LNCAP (cell line): ENCODE measurements around the gene BEAN1.

Experiments
- TF ChIP-seq, protein P1 (sequence below): fragments of 450-650 bp; IDR thresholded peaks from 2 replicates; pipeline ENCODE4 v1.5.1; 2017; ENCODE audit warnings: mild to moderate bottlenecking

Gene BEAN1

DNA sequence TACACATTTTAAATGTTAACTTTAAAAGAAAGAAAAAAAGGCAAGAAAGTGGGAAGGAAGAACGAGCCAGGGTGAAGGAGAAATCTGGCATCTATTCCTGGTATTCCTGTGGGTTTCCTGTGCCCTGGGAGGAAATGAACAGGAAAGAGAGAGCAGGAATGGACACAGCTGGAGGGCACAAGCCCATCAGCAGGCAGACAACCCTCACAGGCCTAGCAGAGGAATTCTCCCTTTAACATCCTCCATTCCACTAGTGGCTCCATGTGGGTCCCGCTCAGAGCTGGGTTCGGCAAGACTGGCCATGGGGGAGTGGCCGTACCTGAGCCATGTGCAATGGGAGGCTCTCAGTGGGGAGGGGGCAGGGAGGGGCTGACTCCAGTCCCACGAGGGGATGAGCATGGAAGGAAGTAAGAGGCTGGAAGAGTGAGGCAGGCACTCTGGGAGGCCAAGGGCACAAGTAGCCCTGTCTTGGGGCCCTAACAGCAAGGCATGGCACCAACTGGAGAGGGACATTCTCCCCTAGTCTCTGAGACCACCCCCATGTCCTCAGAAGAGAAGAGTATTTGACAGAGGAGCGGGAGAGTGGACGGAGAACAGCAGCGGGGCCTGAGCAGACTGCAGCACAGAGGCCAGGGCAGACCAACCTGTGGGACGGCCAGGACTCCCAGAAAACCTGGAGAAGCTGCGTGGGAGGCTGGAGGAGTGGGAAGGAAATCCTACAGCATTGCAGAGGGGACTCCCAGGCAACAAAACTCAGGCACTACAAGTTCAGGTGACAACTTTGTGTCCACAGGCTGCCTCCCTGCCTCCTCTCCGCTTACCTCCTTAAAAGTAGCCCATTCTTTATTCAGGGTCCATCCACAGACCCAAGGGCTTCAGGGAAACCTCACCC is 92.6 kb downstream of the BEAN1 start:
- TF ChIP-seq, protein P1, sequence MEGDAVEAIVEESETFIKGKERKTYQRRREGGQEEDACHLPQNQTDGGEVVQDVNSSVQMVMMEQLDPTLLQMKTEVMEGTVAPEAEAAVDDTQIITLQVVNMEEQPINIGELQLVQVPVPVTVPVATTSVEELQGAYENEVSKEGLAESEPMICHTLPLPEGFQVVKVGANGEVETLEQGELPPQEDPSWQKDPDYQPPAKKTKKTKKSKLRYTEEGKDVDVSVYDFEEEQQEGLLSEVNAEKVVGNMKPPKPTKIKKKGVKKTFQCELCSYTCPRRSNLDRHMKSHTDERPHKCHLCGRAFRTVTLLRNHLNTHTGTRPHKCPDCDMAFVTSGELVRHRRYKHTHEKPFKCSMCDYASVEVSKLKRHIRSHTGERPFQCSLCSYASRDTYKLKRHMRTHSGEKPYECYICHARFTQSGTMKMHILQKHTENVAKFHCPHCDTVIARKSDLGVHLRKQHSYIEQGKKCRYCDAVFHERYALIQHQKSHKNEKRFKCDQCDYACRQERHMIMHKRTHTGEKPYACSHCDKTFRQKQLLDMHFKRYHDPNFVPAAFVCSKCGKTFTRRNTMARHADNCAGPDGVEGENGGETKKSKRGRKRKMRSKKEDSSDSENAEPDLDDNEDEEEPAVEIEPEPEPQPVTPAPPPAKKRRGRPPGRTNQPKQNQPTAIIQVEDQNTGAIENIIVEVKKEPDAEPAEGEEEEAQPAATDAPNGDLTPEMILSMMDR: no peak

DNA sequence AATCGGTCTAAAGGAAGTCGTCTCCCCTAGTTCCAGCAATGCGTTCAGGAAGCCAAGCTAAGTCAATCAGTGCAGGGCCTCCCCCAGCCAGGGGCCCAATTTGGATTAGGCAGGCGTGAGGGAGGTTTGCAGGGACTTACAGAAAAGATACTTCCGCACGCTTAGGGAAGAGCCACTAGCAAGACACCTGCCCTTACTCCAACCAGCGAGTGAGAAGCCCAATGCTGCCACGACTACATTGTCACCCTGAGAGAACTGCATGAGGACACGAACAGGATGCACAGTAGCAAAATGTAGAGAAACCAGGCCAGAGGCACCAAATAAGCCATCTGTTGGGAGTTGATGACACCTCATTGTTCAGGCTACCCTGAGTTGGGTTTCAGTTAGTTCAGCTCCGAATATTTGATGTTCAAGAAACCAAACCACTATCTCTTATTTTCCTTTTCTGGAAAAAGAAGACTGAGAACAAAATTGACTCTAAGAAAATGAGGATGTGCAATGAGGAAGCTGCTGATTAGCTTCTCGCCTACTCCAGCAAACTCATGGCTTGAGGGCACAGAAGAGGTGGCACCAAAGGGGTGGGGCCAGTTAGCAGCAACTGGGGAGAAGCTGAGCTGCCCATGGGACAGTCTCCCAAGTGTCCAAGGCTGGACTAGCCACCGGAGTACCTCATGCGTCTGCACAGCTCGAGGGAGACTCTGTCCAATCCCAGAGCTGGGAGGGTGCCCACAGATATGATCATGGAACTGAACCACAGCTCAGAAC is 93.5 kb downstream of the BEAN1 start:
- TF ChIP-seq, protein P1: no peak

DNA sequence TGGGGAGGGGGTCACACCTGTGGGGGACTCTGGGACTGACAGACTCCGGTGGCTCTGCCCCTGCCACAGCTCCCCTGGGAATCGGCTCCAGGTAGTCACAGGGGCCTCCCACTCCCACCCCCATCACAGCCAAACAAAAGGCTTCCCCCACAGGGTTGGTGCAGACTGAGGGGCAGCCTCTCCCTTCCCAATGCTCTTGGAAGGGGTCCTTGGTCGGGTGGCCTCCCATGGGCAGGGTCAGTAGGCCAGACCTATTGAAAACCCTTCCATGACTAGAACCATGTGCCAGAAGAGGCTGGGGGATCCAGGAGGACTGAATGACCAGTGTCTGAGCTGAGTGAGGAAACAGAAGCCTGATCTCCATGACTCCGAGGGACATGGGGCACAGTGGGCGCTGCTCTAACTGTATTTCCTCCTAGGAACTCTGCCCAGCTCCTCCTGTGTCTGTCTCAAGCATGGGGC is 94.2 kb downstream of the BEAN1 start:
- TF ChIP-seq, protein P1: no peak

DNA sequence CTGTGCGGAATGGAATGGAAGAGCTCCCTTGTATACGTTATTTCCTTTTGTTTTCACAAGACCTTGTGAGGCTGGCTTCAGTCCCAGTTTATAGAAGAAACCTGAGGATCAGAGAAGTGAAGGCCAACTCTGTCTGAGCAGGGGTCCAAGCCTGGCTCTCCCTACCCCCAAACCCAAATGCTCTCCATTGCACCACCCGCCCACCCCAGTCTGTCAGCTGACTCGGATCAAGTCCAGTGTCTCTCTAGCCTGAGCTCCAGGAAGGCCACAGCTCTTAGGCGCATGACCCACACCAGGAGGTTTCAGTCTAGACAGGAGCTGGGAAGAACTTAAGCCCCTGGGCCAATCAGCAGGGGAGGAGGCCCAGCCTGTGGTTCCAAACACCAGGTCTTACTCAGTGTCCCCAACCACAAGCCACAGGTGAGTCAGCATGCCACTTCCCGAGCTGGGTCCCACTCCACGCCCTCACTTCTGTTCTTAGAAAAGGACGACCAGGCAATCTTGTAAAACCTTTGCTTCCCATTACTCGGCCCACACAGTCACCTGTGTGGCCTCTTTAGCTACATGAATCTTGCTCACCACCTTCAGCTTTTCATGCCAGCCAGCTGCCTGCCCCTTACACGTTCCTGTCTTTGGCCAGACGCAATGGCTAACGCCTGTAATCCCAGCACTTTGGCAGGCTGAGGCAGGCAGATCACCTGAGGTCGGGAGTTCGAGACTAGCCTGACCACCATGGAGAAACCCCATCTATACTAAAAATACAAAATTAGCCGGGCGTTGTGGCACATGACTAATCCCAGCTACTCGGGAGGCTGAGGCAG is 95.1 kb downstream of the BEAN1 start:
- TF ChIP-seq, protein P1: no peak

DNA sequence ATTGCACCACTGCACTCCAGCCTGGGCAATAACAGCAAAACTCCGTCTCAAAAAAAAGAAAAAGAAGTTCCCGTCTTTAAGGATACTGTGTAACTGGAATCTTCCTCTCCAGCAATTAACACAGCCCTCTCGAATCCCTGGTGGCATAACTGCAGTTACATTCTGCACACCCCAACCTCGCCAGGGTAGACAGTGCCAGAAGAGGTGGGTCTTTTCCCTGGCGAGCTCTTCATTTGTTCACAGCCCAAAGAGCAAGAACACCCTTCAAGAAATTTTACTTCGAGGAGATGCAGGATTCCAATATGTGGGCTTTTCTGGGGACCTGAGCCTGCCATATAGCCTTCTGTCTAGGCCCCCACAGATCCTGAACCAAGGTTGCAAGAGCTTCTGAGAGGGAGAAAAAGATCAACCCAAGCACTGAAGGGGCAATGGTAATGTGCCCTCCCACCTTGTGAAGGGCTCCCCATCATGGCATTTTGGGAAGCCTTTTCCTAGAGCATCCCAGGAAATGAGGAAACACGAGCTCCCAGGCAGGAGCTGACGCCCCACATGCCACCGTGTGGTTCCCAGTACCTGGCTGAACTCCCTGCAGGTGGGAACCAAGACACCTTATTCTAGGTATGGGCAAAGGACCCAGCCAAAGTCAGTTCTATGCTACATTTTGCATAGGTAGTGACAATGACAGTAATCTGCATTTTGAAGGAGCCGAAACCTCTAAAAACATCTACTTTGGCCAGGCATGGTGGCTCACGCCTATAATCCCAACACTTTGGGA is 95.9 kb downstream of the BEAN1 start:
- TF ChIP-seq, protein P1: no peak

DNA sequence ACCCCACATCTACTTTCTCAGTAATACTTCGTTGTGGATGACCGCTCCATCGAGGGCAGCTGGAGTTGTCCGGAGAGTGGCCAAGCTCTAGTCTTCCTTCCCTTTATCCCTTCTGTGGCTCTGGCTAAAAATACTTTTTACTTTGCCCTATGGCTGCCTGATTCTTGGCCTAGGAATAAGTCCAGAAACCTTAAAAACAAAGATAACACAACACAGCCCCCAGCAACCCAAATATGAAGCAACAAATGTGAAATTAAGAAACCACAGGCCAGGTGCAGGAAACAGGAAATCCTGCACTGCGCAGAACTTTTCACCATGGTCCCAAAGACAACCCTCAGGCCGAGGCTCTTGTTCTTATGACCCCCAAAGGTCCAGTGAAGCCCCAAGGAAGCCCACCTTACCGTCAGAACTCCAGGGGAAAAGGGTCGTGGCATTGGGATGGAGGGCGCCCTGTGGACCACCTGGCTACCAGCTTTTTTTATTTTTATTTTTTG is 96.8 kb downstream of the BEAN1 start:
- TF ChIP-seq, protein P1: no peak
